CD14-positive monocyte (primary cell): ENCODE results near the gene GMPR. TPM values are rescaled to one million over a fixed set of nuclear protein-coding genes. Genes with fewer than 3 reads are reported as not detected.

ENCODE experiments used
- DNase-seq, 3 donors: peaks; one replicate each; pipeline ENCODE4 v3.0.0-alpha.2; 2011 to 2022
- H2AFZ ChIP-seq: 2 replicates; pipeline ENCODE4 v1.6.0; 2012; ENCODE audit warnings: mild to moderate bottlenecking, low read depth, low read length, inconsistent platforms; ENCODE audit not compliant: insufficient read depth, poor library complexity, severe bottlenecking
- H3K27ac ChIP-seq, 2 donors: 1 replicate in 1 of 2; 2 replicates in 1 of 2; pipeline ENCODE4 v1.5.1; 2012 to 2013; ENCODE audit warnings: low read length in 2 of 2, control low read depth in 1 of 2, inconsistent platforms in 1 of 2, low read depth in 1 of 2, mild to moderate bottlenecking in 1 of 2
- H3K27me3 ChIP-seq, 2 donors: one replicate each; pipeline versions ENCODE4 v1.6.0 to v1.6.1; 2011 to 2013; ENCODE audit warnings: low read length in 2 of 2; ENCODE audit not compliant: control insufficient read depth in 2 of 2, insufficient read depth in 2 of 2
- H3K36me3 ChIP-seq, 2 donors: replicated peaks in 1 of 2; 1 replicate in 1 of 2; 2 replicates in 1 of 2; pipeline versions ENCODE4 v1.5.1 to v1.6.1; 2012 to 2013; ENCODE audit warnings: low read length in 2 of 2, control low read depth in 1 of 2, inconsistent platforms in 1 of 2, mild to moderate bottlenecking in 1 of 2; ENCODE audit not compliant: insufficient read depth in 2 of 2, control insufficient read depth in 1 of 2
- H3K4me1 ChIP-seq, 2 donors: 1 replicate in 1 of 2; 2 replicates in 1 of 2; pipeline versions ENCODE4 v1.5.1 to v1.6.1; 2012 to 2013; ENCODE audit warnings: low read length in 2 of 2, control low read depth in 1 of 2, inconsistent platforms in 1 of 2, mild to moderate bottlenecking in 1 of 2, moderate library complexity in 1 of 2; ENCODE audit not compliant: insufficient read depth in 2 of 2, control insufficient read depth in 1 of 2
- H3K4me2 ChIP-seq: replicated peaks from 2 replicates; pipeline ENCODE3; 2012; ENCODE audit warnings: low read length, moderate library complexity, mild to moderate bottlenecking; ENCODE audit not compliant: poor library complexity, severe bottlenecking; ENCODE audit errors: extremely low read depth
- H3K4me3 ChIP-seq, 3 experiments: fragments of 200-600 bp in 1 of 3; sonication (generic) in 1 of 3; replicated peaks in 1 of 3; 1 replicate in 2 of 3; 2 replicates in 1 of 3; pipeline ENCODE4 v1.5.1; 2011 to 2013; ENCODE audit warnings: low read length in 3 of 3, mild to moderate bottlenecking in 3 of 3, control low read depth in 2 of 3, low read depth in 2 of 3, inconsistent platforms in 1 of 3, moderate library complexity in 1 of 3
- H3K79me2 ChIP-seq: 2 replicates; pipeline ENCODE4 v1.6.0; 2012; ENCODE audit warnings: mild to moderate bottlenecking, control low read depth, inconsistent platforms, low read length, moderate library complexity; ENCODE audit not compliant: insufficient read depth
- H3K9ac ChIP-seq: 2 replicates; pipeline ENCODE4 v1.6.0; 2017; ENCODE audit warnings: low read length, mild to moderate bottlenecking; ENCODE audit not compliant: insufficient read depth, poor library complexity, severe bottlenecking
- H3K9me3 ChIP-seq, 2 donors: replicated peaks in 1 of 2; 1 replicate in 1 of 2; 2 replicates in 1 of 2; pipeline versions ENCODE4 v1.5.1 to v1.6.1; 2012 to 2013; ENCODE audit warnings: low read length in 2 of 2, control low read depth in 1 of 2; ENCODE audit not compliant: control insufficient read depth in 1 of 2, insufficient read depth in 1 of 2
- H4K20me1 ChIP-seq: 2 replicates; pipeline ENCODE4 v1.6.0; 2012; ENCODE audit warnings: mild to moderate bottlenecking, low read length, control low read depth, moderate library complexity; ENCODE audit not compliant: insufficient read depth
- H3K27ac Mint-ChIP-seq, 7 donors: one replicate each; pipeline ENCODE4 v1.8.0; 2020; ENCODE audit warnings: mild to moderate bottlenecking in 7 of 7, mixed read lengths in 7 of 7, moderate library complexity in 6 of 7, inconsistent platforms in 2 of 7
- H3K27me3 Mint-ChIP-seq, 3 donors: one replicate each; pipeline ENCODE4 v1.8.0; 2021 to 2022; ENCODE audit warnings: low read depth in 3 of 3, mild to moderate bottlenecking in 3 of 3, mixed read lengths in 3 of 3, moderate library complexity in 3 of 3, inconsistent platforms in 1 of 3
- H3K36me3 Mint-ChIP-seq, 2 donors: one replicate each; pipeline ENCODE4 v1.8.0; 2020; ENCODE audit warnings: mixed read lengths in 2 of 2, inconsistent platforms in 1 of 2, mild to moderate bottlenecking in 1 of 2
- H3K4me1 Mint-ChIP-seq: one replicate; pipeline ENCODE4 v1.8.0; 2020; ENCODE audit warnings: mild to moderate bottlenecking, mixed read lengths
- H3K4me3 Mint-ChIP-seq, 2 donors: one replicate each; pipeline ENCODE4 v1.8.0; 2020; ENCODE audit warnings: mild to moderate bottlenecking in 2 of 2, mixed read lengths in 2 of 2, moderate library complexity in 1 of 2
- H3K9me3 Mint-ChIP-seq, 7 donors: one replicate each; pipeline ENCODE4 v1.8.0; 2020 to 2022; ENCODE audit warnings: mixed read lengths in 7 of 7, mild to moderate bottlenecking in 6 of 7, moderate library complexity in 6 of 7, inconsistent platforms in 2 of 7
- WGBS: methylation state at CpG from one replicate; pipeline ENCODE4 v1.1.5; 2013; ENCODE audit warnings: missing lambda C conversion rate; ENCODE audit not compliant: insufficient coverage; 5-methylcytosine and 5-hydroxymethylcytosine counted together
- intact Hi-C, 2 donors: fragments of 100-400 bp; cut with micrococcal nuclease; formaldehyde crosslinking; loops; one replicate each; pipeline versions ENCODE4 v1.15.0 to v1.15.1; 2023
- polyA plus RNA-seq, 3 donors: library from polyadenylated mRNA; depleted of rRNA in 1 of 3; unstranded in 2 of 3; stranded (reverse) in 1 of 3; fragments of 300-500 nt in 2 of 3; fragments of >200 nt in 1 of 3; fragmentation: Illumina TruSeq in 2 of 3; gene quantifications; 1 replicate in 2 of 3; 2 replicates in 1 of 3; pipeline ENCODE4 v1.2.3, GENCODE V29; 2012 to 2021
- TF ChIP-seq, protein P1 (sequence below): fragments of 200-600 bp; IDR thresholded peaks from one replicate; pipeline ENCODE4 v1.8.0; 2022; ENCODE audit warnings: antibody characterized with exemption, mild to moderate bottlenecking

GMPR gene
- polyA plus RNA-seq, 3 donors, result 1.9 to 3.8 (median 3.2) TPM

DNA sequence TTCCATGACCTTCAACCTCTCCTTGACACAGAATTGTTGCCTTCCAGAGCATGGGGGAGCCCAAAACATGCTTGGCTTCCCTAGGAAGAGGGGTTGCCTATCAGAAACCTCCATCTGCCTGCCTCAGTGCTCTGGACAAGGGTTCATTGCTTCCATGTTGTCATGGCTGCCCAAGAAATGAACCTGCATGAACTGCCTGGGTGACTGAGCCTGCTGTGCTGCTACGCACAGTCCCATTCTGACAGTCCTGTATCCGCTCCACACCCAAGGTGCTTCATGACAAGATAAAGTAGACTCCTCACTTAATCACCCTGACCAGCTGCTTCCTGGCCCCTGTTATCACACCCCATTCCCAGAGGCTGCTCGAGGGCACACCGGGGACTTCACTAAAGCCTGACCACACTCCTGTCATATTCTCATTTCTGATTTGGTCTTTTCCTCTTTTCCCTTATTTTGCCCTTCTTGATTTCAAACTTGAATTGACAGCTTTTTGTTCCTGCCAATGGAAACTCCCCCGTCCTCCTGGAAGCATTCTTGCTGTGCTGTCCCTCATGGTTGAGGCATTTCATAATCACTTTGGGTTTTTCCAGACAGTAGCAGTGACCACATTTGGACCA is 31.9 kb downstream of the GMPR start:
- Histone ChIP-seq H3K9me3 (no peaks in the 10 kb centered on the region), H3K36me3 (no peaks in the 10 kb centered on the region), H3K4me2 (no peak overlapping the region), H2AFZ (no peak overlapping the region), H3K27ac (no peak overlapping the region), H4K20me1 (no peaks in the 10 kb centered on the region), H3K27me3 (no peaks in the 10 kb centered on the region), H3K9ac (no peak overlapping the region), H3K79me2 (no peaks in the 10 kb centered on the region), H3K4me3 (no peak overlapping the region), H3K4me1 (no peaks in the 10 kb centered on the region)
- intact Hi-C loops, result no loop called here
- Mint-ChIP-seq H3K4me3 (no peak overlapping the region), H3K4me1 (no peaks in the 10 kb centered on the region), H3K27ac (no peak overlapping the region), H3K9me3 (no peaks in the 10 kb centered on the region), H3K36me3 (no peaks in the 10 kb centered on the region), H3K27me3 (peaks cover 0 to 8% (median 5%) of the 10 kb centered on the region in 3 donors)
- 91% methylated on average over 5 of the region's 5 CpGs for WGBS
- TF ChIP-seq, protein P1, sequence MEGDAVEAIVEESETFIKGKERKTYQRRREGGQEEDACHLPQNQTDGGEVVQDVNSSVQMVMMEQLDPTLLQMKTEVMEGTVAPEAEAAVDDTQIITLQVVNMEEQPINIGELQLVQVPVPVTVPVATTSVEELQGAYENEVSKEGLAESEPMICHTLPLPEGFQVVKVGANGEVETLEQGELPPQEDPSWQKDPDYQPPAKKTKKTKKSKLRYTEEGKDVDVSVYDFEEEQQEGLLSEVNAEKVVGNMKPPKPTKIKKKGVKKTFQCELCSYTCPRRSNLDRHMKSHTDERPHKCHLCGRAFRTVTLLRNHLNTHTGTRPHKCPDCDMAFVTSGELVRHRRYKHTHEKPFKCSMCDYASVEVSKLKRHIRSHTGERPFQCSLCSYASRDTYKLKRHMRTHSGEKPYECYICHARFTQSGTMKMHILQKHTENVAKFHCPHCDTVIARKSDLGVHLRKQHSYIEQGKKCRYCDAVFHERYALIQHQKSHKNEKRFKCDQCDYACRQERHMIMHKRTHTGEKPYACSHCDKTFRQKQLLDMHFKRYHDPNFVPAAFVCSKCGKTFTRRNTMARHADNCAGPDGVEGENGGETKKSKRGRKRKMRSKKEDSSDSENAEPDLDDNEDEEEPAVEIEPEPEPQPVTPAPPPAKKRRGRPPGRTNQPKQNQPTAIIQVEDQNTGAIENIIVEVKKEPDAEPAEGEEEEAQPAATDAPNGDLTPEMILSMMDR, result no peak
- DNase-seq, result no peak

DNA sequence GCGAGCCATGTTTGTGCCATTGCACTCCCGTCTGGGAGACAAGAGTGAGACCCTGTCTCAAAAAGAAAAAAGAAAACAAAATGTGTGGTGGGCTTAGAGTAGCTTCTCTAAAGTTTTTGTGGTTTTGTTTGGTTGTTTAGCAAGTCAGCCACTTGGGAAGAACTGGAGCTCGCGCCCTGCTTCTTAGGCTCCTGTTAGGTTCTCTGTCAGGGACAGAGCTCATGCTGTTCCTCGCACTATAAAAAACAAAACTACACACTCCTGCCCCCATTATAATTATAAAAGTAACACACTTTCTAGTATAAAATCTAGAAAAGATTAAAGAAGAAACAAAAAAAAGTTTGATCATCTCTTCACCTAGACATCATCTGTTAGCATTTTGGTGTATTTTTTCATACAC is 33.0 kb downstream of the GMPR start:
- Histone ChIP-seq H3K79me2 (no peaks in the 10 kb centered on the region), H3K27me3 (no peaks in the 10 kb centered on the region), H2AFZ (no peak overlapping the region), H3K9me3 (no peaks in the 10 kb centered on the region), H4K20me1 (no peaks in the 10 kb centered on the region), H3K36me3 (no peaks in the 10 kb centered on the region), H3K27ac (no peak overlapping the region), H3K4me2 (no peak overlapping the region), H3K4me3 (no peak overlapping the region), H3K4me1 (no peaks in the 10 kb centered on the region), H3K9ac (no peak overlapping the region)
- 86% methylated on average over 2 of the region's 5 CpGs for WGBS
- H3K9me3 Mint-ChIP-seq, result no peaks in the 10 kb centered on the region
- DNase-seq, result no peak
- H3K4me3 Mint-ChIP-seq, result no peak overlapping the region
- H3K36me3 Mint-ChIP-seq, result no peaks in the 10 kb centered on the region
- peaks cover 0 to 8% (median 5%) of the 10 kb centered on the region in 3 donors for H3K27me3 Mint-ChIP-seq
- TF ChIP-seq, protein P1, result no peak
- intact Hi-C loops, result no loop called here
- H3K27ac Mint-ChIP-seq, result no peak overlapping the region
- H3K4me1 Mint-ChIP-seq, result no peaks in the 10 kb centered on the region
